Gastroesophageal sphincter (tissue), 3 donors: ENCODE results near the gene ARHGAP42.
"Not testable (repeated sequence)": the region's sequence is repeated elsewhere in the genome, so short reads cannot be mapped to it uniquely, and the experiment has no call there.

Experiments used
- EP300 ChIP-seq: sonication (generic); formaldehyde crosslinking; IDR thresholded peaks from one replicate; pipeline ENCODE4 v1.6.1; 2017; ENCODE audit warnings: antibody characterized with exemption, mild to moderate bottlenecking
- POLR2A ChIP-seq, 2 donors: fragments of 450-650 bp; IDR thresholded peaks; one replicate each; pipeline ENCODE4 v1.6.1; 2017; ENCODE audit warnings: antibody characterized with exemption in 2 of 2, mild to moderate bottlenecking in 2 of 2, moderate library complexity in 1 of 2
- POLR2AphosphoS5 ChIP-seq: sonication (generic); formaldehyde crosslinking; IDR thresholded peaks from one replicate; pipeline ENCODE4 v1.6.1; 2017; ENCODE audit warnings: antibody characterized with exemption
- TF ChIP-seq, protein P1 (sequence below), 4 experiments: fragments of 200-600 bp in 2 of 4; fragments of 450-650 bp in 2 of 4; sonication (generic) in 1 of 4; IDR thresholded peaks; one replicate each; pipeline ENCODE4 v1.5.1; 2017 to 2019; ENCODE audit warnings: antibody characterized with exemption in 4 of 4, mild to moderate bottlenecking in 2 of 4, moderate library complexity in 2 of 4

DNA sequence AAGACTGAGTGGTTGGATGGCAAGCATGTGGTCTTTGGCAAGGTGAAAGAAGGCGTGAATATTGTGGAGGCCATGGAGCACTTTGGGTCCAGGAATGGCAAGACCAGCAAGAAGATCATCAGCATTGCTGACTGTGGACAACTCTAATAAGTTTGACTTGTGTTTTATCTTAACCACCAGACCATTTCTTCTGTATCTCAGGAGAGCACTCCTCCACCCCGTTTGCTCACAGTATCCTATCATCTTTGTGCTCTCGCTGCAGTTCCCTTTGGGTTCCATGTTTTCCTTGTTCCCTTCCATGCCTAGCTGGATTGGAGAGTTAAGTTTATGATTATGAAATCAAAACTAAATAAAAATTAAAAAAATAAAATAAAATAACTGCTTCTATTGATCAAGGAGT lies 20.3 kb upstream of the ARHGAP42 start:
- TF ChIP-seq, protein P1, sequence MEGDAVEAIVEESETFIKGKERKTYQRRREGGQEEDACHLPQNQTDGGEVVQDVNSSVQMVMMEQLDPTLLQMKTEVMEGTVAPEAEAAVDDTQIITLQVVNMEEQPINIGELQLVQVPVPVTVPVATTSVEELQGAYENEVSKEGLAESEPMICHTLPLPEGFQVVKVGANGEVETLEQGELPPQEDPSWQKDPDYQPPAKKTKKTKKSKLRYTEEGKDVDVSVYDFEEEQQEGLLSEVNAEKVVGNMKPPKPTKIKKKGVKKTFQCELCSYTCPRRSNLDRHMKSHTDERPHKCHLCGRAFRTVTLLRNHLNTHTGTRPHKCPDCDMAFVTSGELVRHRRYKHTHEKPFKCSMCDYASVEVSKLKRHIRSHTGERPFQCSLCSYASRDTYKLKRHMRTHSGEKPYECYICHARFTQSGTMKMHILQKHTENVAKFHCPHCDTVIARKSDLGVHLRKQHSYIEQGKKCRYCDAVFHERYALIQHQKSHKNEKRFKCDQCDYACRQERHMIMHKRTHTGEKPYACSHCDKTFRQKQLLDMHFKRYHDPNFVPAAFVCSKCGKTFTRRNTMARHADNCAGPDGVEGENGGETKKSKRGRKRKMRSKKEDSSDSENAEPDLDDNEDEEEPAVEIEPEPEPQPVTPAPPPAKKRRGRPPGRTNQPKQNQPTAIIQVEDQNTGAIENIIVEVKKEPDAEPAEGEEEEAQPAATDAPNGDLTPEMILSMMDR (IDR thresholded peaks at IDR 0.05) = not testable (repeated sequence)
- not testable (repeated sequence) for TF ChIP-seq POLR2A (IDR thresholded peaks at IDR 0.05); POLR2AphosphoS5; EP300
